ENCODE measurements around the gene PLIN4.

Gene PLIN4

DNA sequence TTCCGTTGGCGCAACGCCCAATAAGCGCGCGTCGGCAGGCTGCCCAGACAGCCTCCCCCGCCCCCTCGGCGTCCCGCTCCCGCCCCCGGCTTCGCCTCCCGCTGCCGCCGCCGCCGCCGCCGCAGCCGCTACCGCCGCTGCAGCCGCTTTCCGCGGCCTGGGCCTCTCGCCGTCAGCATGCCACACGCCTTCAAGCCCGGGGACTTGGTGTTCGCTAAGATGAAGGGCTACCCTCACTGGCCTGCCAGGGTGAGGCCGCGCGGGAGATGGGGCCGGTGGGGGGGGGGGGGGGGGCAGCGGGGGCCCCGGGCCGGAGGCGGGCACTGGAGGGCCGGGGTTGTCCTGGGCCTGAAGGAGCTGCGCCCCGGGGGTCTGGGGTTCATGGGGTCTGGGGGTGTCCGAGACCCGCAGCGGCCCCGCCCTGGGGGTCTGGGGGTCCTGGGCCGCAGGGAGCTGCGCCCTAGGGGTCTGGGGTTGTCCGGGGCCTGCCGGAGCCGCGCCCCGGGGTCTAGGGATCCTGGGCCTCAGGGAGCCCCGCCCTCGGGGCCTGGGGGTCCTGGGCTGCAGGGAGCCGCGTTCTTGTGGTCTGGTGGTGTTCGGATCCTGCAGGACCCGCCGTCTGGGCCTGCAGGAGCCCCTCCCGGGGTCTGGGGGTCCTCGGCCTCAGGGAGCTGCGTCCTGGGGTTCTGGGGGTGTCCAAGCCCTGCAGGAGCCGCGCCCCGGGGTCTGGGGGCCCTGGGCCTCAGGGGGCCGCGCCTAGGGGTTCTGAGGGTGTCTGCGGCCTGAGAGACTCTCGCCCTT lies 45.9 kb downstream of the PLIN4 start, which contains the start of gene HDGFL2:
Gene HDGFL2 (plus strand): TSS at position 124 of the 801 bp plus-strand sequence. CDS start 54 bp downstream, at position 178.
- Histone ChIP-seq H3K9ac (ENCODE audit: insufficient read length) (peak within 1 kb of the TSS; percentile 87), H3K27ac (peak within 1 kb of the TSS; percentile 78), H3K9me3 (ENCODE audit: low read depth, low read length) (no peaks in the 10 kb centered on the region), H3K36me3 (ENCODE audit: insufficient read depth, low read length) (peaks cover 16% of the 10 kb centered on the region; the same call in 1 of the 2 replicates), H3K4me3 (peak within 1 kb of the TSS; percentile 94)
- TF ChIP-seq FOXP2 (optimal IDR thresholded peaks at IDR 0.05; ENCODE audit: control extremely low read depth, extremely low read length, insufficient read depth) (no peak), POLR2AphosphoS5 (IDR thresholded peaks at IDR 0.05; ENCODE audit: borderline replicate concordance, low read depth, low read length) (no peak; the same call in 1 of the 2 replicates), EZH2 (IDR thresholded peaks at IDR 0.05) (no peak)
- no peak for DNase-seq (ENCODE audit: low read depth, low spot score)

DNA sequence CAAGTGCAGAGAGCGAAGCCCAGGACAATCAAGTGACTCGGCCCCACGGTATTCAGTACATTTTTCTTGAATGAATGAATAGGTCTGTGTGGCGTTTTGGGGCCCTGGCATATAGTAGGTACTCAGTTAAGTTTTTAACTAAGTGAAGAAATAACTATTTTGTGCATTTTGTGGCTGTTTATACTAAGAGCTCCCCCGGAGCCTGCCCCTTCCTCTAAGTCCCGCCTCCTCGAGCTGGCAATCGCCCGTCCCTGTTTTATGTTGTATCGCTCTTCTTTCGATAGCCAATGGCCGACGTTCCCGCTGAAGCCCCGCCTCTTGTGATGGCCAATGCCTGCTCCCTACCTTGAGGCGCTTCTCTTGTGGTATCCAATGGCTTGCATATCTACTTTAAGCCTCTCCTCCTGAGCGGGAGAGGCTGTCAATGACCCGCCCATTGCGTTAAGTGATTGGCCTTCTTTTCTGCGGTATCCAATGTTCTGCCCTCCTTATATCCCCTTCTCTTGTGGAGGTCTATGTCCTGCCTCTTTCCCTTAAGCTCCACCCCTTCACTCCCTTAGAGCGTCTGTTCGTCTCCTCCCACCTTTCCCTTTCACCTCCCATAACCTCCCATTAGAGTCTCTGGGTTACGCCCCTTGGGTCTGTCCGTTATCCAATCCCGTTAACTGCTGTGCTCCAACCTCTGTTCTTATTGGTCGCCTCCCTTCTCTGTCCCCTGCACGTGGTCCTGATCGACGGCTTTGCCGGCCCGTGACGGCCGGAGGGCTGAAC lies 46.7 kb downstream of the PLIN4 start:
- Histone ChIP-seq H3K9ac (ENCODE audit: insufficient read length) (peak overlapping the region; percentile 87), H3K4me3 (peak overlapping the region; percentile 94), H3K36me3 (ENCODE audit: insufficient read depth, low read length) (peaks cover 8% of the 10 kb centered on the region; the same call in 1 of the 2 replicates), H3K27ac (peak overlapping the region; percentile 78), H3K9me3 (ENCODE audit: low read depth, low read length) (no peaks in the 10 kb centered on the region)
- TF ChIP-seq EZH2 (IDR thresholded peaks at IDR 0.05): no peak
- no peak for TF ChIP-seq FOXP2 (optimal IDR thresholded peaks at IDR 0.05; ENCODE audit: control extremely low read depth, extremely low read length, insufficient read depth)
- 0 out of 2 replicates have a peak, but pooled peaks have one; percentile 38 for TF ChIP-seq POLR2AphosphoS5 (IDR thresholded peaks at IDR 0.05; ENCODE audit: borderline replicate concordance, low read depth, low read length)
- DNase-seq (ENCODE audit: low read depth, low spot score): peak; percentile 100

- Histone ChIP-seq H3K4me3 (no peak overlapping the region), H3K9ac (ENCODE audit: insufficient read length) (no peak overlapping the region), H3K9me3 (ENCODE audit: low read depth, low read length) (no peaks in the 10 kb centered on the region), H3K36me3 (ENCODE audit: insufficient read depth, low read length) (no peaks in the 10 kb centered on the region), H3K27ac (no peak overlapping the region)
- DNase-seq (ENCODE audit: low read depth, low spot score): no peak
- TF ChIP-seq POLR2AphosphoS5 (IDR thresholded peaks at IDR 0.05; ENCODE audit: borderline replicate concordance, low read depth, low read length) (no peak), FOXP2 (optimal IDR thresholded peaks at IDR 0.05; ENCODE audit: control extremely low read depth, extremely low read length, insufficient read depth) (no peak), EZH2 (IDR thresholded peaks at IDR 0.05) (no peak)
Observed at GRCh38 chr19:4467835-4468234, 50.5 kb downstream of the PLIN4 start.

- H3K4me3 ChIP-seq: no peak overlapping the region
- H3K9ac ChIP-seq (ENCODE audit: insufficient read length): no peak overlapping the region
Observed at GRCh38 chr19:4464815-4465581, 53.3 kb downstream of the PLIN4 start.

DNA sequence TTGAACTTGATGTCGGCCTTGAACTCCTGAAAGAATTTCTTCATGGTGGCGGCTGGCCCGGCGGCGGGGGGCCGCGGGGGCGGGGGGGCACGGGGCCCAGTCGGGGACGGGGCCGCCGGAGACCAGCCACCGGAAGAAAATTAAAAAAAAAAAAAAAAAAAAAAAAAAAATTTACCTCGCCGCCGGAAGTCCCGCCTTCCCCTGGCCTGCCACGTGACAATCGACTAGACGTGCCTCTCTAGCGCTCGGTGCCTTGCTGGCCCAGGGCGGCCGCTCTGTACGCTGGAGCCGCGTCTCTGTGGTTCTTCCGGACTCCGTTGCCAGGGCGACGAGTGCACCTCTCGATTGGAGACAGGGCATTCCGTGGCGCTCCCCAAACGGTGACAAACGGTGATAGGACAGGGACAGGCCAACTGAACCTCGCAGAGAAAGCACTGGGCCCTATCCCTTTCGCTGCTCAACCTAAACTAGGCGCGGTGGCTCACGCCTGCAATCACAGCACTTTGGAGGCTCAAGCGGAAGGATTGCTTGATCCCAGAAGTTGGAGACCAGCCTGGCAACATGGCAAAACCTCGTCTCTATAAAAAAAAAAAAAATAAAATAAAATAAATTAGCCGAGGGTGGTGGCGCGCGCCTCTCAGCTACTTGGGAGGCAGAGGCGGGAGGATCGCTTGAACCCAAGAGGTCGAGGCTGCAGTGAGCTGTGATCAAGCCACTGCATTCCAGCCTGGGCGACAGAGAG lies 60.5 kb downstream of the PLIN4 start, which contains the start of gene UBXN6:
Gene UBXN6 (minus strand): TSS at position 141 of the 742 bp plus-strand sequence. CDS start 97 bp downstream, at position 44.
- peak within 1 kb of the TSS; percentile 84 for H3K4me3 ChIP-seq
- peaks cover 4% of the 10 kb centered on the region; the same call in 1 of the 2 replicates for H3K36me3 ChIP-seq (ENCODE audit: insufficient read depth, low read length)
- no peak for TF ChIP-seq EZH2 (IDR thresholded peaks at IDR 0.05)
- peak; percentile 80 for TF ChIP-seq FOXP2 (optimal IDR thresholded peaks at IDR 0.05; ENCODE audit: control extremely low read depth, extremely low read length, insufficient read depth)
- TF ChIP-seq POLR2AphosphoS5 (IDR thresholded peaks at IDR 0.05; ENCODE audit: borderline replicate concordance, low read depth, low read length): no peak; the same call in 1 of the 2 replicates
- peak within 1 kb of the TSS; percentile 90 for H3K9ac ChIP-seq (ENCODE audit: insufficient read length)
- DNase-seq (ENCODE audit: low read depth, low spot score): peak; percentile 89
- H3K27ac ChIP-seq: peak within 1 kb of the TSS; percentile 86; the same call in 1 of the 2 replicates
- no peaks in the 10 kb centered on the region for H3K9me3 ChIP-seq (ENCODE audit: low read depth, low read length)

More at GRCh38 chr19:4464815-4465581, 53.3 kb downstream of the PLIN4 start:
- no peaks in the 10 kb centered on the region for H3K9me3 ChIP-seq (ENCODE audit: low read depth, low read length)
- TF ChIP-seq FOXP2 (optimal IDR thresholded peaks at IDR 0.05; ENCODE audit: control extremely low read depth, extremely low read length, insufficient read depth): no peak
- no peaks in the 10 kb centered on the region for H3K36me3 ChIP-seq (ENCODE audit: insufficient read depth, low read length)
- no peak overlapping the region for H3K27ac ChIP-seq
- no peak for DNase-seq (ENCODE audit: low read depth, low spot score)

- DNase-seq (ENCODE audit: low read depth, low spot score): no peak
- peaks cover 10% of the 10 kb centered on the region; the same call in 1 of the 2 replicates for H3K36me3 ChIP-seq (ENCODE audit: insufficient read depth, low read length)
- no peaks in the 10 kb centered on the region for H3K9me3 ChIP-seq (ENCODE audit: low read depth, low read length)
- H3K9ac ChIP-seq (ENCODE audit: insufficient read length): peak overlapping the region; percentile 90
- TF ChIP-seq FOXP2 (optimal IDR thresholded peaks at IDR 0.05; ENCODE audit: control extremely low read depth, extremely low read length, insufficient read depth) (no peak), EZH2 (IDR thresholded peaks at IDR 0.05) (no peak), POLR2AphosphoS5 (IDR thresholded peaks at IDR 0.05; ENCODE audit: borderline replicate concordance, low read depth, low read length) (no peak)
- peak overlapping the region; percentile 86; the same call in 1 of the 2 replicates for H3K27ac ChIP-seq
- peak overlapping the region; percentile 84 for H3K4me3 ChIP-seq
Observed at GRCh38 chr19:4456843-4457653, 61.2 kb downstream of the PLIN4 start.

Measured in SK-N-MC (cell line).